ENCODE data around the gene DVL3. TPM values are rescaled to one million over a fixed set of nuclear protein-coding genes. Genes with fewer than 3 reads are reported as not detected.
A peak's percentile ranks its signal among the peaks of the same experiment; 100 is the strongest.

The DVL3 gene
- total and polyA plus RNA-seq, 12 donors, result 37.5 to 81.7 (median 63.5) TPM

GRCh38 chr3:184155644-184156521 is 706 bp downstream of the DVL3 start:
- Histone ChIP-seq H3K4me1 (peaks cover 30 to 61% (median 50%) of the 10 kb centered on the region in 9 donors), H3K36me3 (no peaks in the 10 kb centered on the region), H3K9me3 (no peaks in the 10 kb centered on the region), H3K4me3 (peak overlapping the region; percentile 87 to 99 (median 97)), H3K27ac (peak overlapping the region; percentile 91 to 99 (median 96)), H3K27me3 (no peaks in the 10 kb centered on the region)
- intact Hi-C loops (cut with DNase I), result loop anchor here in 4 of 10 donors (2.0 to 10.0 kb wide), 5 partner anchors 19 to 159 kb away; partner anchors contain the start of genes EIF2B5 (in 3 of the 4), ALG3 (in 2 of the 4), AP2M1 (in 2 of the 4) and EEF1AKMT4 (in 2 of the 4)
- TF ChIP-seq CTCF (IDR thresholded peaks at IDR 0.05), result no peak
- WGBS, 2 donors, result 0% methylated on average over 47 of the region's 47 CpGs
- ATAC-seq (peak in 7 of 8 donors; percentile 2 to 52 (median 22)), DNase-seq (peak; percentile 31 to 51)

- Histone ChIP-seq H3K9me3 (no peaks in the 10 kb centered on the region), H3K4me1 (peaks cover 33 to 68% (median 55%) of the 10 kb centered on the region in 9 donors), H3K4me3 (peak overlapping the region; percentile 87 to 99 (median 97)), H3K27me3 (no peaks in the 10 kb centered on the region), H3K36me3 (peaks cover 0 to 1% (median 0%) of the 10 kb centered on the region in 9 donors), H3K27ac (peak overlapping the region; percentile 91 to 99 (median 96))
- DNase-seq, result peak; percentile 70 to 81
- WGBS, 2 donors, result 0 to 6% methylated on average over 6 of the region's 6 CpGs
- TF ChIP-seq CTCF (IDR thresholded peaks at IDR 0.05), result no peak
- intact Hi-C loops (cut with DNase I), result loop anchor here in 4 of 10 donors (2.0 to 10.0 kb wide), 4 partner anchors 18 to 158 kb away; partner anchors contain the start of genes ALG3 (in 2 of the 4), AP2M1 (in 2 of the 4), EEF1AKMT4 (in 2 of the 4) and EIF2B5 (in 1 of the 4)
- peak; percentile 61 to 86 (median 78) for ATAC-seq
These were observed 1.4 kb downstream of the DVL3 start for GRCh38 chr3:184156522-184156955.

- ATAC-seq (peak in 1 of 8 donors; percentile 3), DNase-seq (no peak)
- no peak for TF ChIP-seq CTCF (IDR thresholded peaks at IDR 0.05)
- H3K27ac ChIP-seq, result peak overlapping the region; percentile 91 to 99 (median 96)
- H3K4me1 ChIP-seq, result peaks cover 35 to 74% (median 60%) of the 10 kb centered on the region in 9 donors
- intact Hi-C loops (cut with DNase I), result loop anchor here in 4 of 10 donors (2.0 to 10.0 kb wide), 4 partner anchors 18 to 158 kb away; partner anchors contain the start of genes ALG3 (in 2 of the 4), AP2M1 (in 2 of the 4), EEF1AKMT4 (in 2 of the 4) and EIF2B5 (in 1 of the 4)
- peak overlapping the region; percentile 87 to 99 (median 97) for H3K4me3 ChIP-seq
- H3K9me3 ChIP-seq, result no peaks in the 10 kb centered on the region
- no peaks in the 10 kb centered on the region for H3K27me3 ChIP-seq
- H3K36me3 ChIP-seq, result peaks cover 0 to 6% (median 0%) of the 10 kb centered on the region in 9 donors
These were observed 2.0 kb downstream of the DVL3 start for GRCh38 chr3:184157206-184157605.

GRCh38 chr3:184158404-184158803 is 3.2 kb downstream of the DVL3 start:
- no peaks in the 10 kb centered on the region for H3K27me3 ChIP-seq
- no peaks in the 10 kb centered on the region for H3K9me3 ChIP-seq
- intact Hi-C loops (cut with DNase I), result loop anchor here in 2 of 10 donors (5.0 to 10.0 kb wide), 2 partner anchors 89 to 156 kb away; partner anchors contain the start of genes ALG3 (in 2 of the 2), EEF1AKMT4 (in 2 of the 2) and EIF4G1 (in 1 of the 2)
- TF ChIP-seq CTCF (IDR thresholded peaks at IDR 0.05), result no peak
- peak overlapping the region in 2 of 10 donors; percentile 7 to 9 for H3K4me3 ChIP-seq
- H3K36me3 ChIP-seq, result peaks cover 0 to 18% (median 3%) of the 10 kb centered on the region in 9 donors
- DNase-seq, result no peak
- H3K4me1 ChIP-seq, result peaks cover 35 to 85% (median 65%) of the 10 kb centered on the region in 9 donors
- ATAC-seq, result no peak
- WGBS, 2 donors, result 56 to 58% methylated on average over 4 of the region's 4 CpGs
- H3K27ac ChIP-seq, result peak overlapping the region; percentile 17 to 99 (median 94)

Data from heart right ventricle (tissue), 16 donors.